Activated gamma-delta T cell (primary cell): ENCODE measurements around the gene TRIM17.

Experiments used
- DNase-seq: peaks from one replicate; lab custom pipeline; 2025; lab: John Stamatoyannopoulos, UW

TRIM17 gene

DNA sequence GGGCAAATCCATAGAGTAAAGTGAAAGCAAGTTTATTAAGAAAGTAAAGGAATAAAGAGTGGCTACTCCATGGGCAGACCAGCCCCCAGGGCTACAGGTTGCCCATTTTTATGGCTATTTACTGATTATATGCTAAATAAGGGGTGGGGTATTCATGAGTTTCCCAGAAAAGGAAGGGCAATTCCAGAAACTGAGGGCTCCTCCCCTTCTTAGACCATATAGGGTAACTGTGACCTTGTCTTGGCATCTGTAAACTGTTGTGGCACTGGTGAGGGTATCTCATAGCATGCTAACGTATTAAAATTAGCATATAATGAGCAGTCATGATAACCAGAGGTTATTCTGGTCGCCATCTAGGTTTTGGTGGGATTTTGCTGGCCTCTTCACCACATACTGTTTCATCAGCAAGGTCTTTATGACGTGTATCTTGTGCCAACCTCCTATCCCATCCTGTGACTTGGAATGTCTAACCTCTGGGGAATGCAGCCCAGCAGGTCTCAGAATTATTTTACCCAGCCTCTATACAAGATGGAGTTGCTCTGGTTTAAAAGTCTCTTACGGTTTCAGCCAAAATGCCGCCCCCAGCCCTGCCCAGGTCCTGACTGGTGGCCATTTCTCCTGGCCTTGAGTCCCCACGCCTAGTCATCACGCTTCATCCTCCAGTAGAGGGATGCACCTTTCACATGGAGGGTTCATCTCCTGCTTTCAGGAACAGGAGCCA is 982 bp upstream of the TRIM17 start:
- no peak for DNase-seq

DNA sequence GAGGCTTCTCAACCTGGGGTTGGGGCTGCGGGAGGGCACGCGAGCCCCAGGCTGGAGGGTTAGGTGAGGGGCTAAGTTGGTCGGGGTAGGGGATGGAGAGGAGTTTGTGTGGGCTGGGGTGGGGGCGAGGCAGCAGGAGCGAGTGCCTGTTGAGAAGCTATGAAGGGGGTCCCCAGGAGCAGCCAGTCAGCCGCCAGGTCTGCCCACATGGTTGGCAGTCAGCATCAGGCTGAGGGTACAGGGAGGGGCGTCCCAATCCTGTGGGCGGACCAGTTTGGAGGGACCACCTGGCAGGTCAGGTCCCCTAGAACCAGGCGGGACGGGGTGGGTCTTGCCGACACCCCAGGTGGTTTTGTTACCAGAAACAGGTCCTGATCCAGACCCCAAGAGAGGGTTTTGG is 400 bp upstream of the TRIM17 start:
- no peak for DNase-seq

DNA sequence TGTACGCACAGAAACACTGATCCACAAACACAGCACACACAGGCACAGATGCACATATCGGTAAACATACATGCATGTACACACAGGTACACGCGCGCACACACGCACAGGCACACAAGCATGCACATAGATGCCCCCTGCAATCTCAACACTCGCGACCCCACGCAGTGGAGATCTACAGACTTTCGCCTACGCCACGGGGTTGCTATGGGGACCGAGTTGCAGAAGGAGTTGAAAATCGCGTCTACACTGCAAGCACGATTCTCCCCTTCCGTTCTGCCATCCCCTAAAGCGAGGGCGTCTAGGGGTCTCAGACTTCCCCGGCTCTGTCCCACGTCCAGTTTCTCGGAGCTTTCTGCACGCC is 826 bp downstream of the TRIM17 start:
- no peak for DNase-seq

DNA sequence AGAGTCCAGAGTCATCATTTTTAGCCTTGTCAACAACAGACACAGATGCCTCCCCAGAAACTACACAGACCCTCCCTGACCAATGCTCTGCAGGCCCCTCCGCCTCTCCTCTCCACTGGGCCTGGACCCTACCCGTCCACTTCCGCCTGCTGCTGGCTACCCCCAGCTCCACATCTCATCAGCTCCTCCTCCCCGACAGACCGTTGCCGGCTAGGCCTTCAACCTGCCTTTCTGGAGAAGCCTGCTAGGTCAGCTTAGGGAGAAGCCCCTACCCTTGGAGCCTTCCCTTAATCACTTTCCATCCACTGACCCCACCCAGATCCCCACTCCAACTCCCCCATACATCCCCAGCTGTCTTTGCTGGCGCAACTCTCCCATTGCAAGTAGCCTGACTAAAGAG is 1.4 kb downstream of the TRIM17 start:
- DNase-seq = no peak

DNA sequence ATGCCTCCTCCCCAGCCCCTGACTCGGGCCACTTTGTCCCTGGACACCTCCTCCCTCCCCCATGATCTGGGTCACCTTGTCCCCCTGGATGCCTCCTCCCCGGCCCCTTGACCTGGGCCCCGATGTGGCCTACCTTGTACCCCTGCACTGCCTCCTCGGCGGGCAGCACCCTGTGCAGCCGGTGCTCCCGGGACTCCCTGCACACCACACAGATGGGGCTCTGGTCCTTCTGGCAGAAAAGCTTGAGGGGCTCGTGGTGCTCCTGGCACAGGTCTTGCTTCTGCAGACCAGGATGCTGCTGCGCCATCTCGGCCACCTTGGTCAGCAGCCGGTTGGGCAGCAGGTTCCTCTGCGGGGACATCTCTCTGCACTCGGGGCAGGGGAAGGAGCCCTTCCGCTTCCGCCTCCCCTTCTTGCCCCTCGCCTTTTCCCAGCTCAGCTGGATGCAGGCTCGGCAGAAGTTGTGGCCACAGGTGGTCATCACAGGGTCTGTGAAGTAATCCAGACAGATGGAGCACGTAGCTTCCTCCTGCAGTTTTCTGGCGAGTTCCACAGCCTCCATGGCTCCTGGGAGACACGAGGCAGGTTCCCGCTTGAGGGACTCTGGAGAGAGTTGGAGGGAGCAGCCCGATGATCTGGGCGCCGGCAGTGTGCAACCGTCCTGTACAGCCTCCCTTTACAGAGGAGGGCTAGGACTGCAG is 2.0 kb downstream of the TRIM17 start:
- no peak for DNase-seq

DNA sequence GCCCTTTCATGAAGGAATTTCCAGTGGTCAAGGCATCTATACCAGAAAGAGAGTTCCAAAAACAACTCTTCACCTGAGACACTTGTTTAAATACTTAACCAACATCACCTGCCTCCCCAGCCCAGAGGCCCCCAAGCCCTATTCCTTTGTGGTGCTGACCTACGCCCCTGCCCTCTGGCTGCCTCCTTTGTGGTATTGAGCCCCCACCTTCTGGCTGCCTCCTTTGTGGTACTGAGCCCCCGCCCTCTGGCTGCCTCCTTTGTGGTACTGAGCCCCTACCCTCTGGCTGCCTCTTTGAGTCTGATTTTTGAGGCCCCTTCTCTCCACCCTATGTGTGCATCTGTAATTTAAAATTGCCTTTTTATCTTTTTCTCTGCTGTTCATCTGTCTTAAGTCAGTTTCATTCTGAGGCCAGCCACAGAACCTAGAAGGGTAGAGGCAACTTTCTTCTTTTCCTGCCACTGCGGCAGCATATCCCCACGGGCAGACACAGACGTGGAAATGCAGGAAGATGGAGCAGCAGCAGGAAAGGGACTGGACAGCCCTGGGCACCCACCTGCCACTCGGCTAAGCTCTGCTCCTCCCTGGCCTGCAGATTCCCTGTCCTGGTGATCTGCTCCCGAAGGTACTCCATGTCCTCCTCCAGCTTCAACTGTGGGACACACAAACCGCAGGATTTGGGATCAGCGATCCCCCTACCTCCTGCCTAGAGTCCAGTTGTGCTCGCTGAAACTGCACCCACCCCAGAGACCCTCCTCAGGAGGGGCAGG is 3.2 kb downstream of the TRIM17 start:
- no peak for DNase-seq

DNA sequence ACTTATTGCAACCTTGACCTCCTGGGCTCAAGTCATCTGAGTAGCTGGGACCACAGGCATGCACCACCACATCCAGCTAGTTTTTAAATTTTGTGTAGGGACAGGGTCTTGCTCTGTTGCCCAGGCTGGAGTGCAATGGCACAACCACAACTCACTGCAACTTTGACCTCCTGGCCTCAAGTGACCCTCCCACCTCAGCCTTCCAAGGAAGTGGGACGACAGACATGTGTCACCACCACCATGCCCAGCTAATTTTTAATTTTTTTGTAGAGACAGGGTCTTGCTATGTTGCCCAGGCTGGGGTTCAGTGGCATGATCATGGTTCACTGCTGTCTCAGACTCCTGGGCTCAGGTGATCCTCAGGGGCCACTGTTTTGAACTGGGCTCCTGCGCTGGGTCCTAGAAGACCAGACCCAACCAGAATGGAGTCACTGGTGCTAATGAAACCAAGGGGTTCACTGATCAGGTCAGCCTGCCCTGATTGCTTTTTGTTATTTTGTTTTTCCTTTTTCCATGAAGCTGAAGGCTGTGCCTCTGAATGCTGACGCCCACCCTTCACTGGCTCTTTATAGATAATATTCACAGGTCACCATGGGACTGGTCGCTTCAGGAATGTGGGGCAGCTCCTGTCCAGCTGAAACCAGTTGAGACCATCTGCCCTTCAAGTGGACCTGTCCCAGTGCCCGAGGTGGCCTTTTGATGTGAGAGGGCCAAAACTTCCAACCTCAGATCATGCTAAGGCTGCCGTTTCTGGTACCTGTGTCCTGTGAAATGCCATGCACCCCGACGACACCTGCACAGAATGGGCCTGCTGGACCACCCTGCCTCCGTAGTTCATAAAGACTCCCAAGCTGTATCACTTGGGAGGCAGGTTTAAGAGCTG is 4.9 kb downstream of the TRIM17 start:
- DNase-seq = no peak

DNA sequence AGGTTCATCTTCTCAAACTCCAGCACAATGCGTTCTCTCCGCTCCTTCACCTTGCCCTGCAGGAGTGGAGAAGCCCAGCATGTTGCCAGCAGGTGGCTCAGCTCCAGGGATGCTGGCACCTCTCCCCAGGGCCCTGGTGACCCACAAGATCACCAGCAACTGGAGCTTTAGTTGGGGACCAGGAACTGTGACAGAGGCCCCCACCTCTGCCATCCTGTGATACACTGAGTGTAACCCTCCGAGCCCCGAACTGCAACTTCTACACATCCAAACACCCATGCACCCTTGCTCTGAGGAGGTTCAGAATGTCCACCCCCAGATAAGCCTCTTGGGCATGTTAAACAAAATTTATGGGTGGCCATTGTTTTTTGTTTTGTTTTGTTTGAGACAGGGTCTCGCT is 5.5 kb downstream of the TRIM17 start:
- DNase-seq = no peak

DNA sequence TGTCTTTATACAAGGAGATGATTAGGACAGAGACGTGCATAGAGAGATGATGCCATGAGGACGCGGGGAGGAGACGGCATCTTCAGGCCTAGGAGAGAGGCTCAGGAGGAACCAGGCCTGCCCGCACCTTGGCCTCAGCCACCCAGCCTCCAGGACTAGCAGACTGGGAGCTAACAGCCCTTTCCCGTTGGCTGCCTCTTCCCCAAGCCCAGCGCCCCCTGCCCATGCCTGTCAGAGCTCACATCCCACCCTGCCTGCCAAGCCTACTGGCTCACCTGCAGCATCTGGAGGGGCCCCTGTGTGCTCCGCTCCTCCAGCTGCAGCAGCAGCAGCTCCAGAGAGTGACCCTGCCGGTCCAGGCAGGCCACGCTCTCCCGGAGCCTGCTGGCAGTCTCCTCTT is 6.0 kb downstream of the TRIM17 start:
- no peak for DNase-seq

DNA sequence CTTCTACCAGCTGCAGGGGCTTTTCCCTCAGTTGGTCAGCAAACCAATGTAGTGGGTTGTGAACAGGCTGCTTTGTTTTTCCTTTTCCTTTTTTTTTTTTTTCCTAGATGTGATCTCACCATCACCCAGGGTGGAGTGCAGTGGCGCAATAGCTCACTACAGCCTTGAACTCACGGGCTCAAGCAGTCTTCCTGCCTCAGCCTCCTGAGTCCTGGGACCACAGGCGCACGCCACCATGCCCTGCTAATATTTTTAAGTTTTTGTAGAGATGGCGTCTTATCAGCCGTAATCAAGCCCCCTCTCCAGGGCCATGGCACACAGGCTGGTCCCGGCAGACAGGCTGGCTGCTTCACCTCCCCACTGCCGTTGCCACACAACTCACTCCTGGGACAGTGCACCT is 6.6 kb downstream of the TRIM17 start:
- no peak for DNase-seq

DNA sequence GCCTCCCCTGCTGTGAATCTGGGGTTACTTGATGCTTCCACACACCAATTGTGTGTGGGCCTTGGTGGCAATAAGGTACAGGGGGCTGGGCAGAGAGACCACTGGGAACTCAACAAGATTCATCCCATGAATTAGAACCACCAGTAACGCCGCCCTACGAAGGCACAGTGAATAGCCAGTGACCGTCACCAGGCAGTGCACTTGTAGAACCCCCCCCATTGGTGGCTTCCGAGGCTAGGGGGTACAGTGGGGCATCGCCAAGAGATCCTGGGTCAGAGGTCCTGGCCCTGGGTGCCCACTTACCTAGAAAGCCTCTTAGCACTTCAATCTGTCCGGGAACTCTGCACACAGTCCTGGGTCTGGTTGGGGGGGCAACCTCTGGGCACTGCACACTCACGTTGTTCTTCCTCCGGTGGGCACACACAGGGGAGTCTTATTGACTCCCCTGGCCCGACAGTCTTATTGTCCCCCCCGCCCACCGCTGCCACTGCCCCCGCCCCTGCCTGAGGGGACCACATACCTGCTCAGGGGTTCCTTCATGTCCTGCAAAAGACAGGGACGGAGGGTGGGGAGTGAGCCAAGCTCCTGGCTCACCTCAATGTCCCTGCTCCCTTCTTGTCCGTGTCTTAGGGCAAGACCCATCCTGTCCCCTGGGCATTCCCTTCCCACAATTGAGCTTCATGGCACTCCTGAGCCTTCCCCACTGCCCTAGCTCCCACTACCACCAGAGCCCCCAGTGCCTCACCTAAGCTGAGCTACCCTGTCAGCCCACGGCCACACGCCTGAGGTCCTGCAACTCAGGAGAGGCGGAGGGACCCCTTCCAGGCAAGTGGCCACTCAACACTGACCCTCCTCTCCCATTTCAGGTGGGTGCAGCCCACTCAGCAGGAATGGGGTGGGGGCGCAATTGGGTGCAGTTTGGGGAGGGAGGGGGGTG is 7.5 kb downstream of the TRIM17 start:
- DNase-seq = no peak

DNA sequence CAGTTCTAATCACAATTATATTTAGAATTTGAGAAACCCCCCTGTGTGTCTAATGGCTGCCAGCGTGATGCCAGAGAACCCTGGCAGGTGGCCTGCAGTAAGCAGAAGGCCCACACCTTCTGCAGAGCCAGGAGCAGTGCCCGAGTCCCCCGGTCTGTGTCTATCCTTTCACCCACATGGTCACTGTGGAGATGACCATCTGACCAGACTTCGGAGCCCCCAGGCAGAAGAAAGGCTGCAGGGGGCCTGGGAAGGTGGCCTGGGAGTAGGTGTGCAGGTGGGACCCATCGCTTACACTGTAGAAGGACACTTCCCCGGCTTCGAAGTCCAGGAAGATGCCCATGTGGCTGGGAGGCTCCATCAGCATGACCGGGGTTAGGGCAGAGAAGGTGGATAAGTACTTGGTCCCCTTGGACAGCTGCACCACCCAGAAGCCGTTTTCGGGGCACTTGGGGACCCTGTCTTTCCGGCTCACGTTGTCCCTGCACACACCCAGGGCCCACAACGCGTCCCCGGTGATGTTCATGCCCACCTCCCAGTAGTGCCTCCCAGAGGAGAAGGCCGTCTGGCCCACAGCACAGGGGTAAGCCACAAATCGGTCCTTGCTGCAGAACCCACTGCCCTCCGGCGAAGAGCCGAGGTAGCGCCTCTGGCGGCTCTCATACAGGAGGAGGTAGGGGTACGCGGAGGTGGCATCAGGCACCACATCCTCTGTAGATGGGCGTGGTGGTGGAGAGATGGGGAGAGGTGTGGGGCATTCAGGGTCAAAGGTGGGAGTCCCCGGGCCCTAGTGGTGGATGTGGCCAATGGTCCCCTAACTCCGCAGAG is 8.4 kb downstream of the TRIM17 start:
- no peak for DNase-seq

DNA sequence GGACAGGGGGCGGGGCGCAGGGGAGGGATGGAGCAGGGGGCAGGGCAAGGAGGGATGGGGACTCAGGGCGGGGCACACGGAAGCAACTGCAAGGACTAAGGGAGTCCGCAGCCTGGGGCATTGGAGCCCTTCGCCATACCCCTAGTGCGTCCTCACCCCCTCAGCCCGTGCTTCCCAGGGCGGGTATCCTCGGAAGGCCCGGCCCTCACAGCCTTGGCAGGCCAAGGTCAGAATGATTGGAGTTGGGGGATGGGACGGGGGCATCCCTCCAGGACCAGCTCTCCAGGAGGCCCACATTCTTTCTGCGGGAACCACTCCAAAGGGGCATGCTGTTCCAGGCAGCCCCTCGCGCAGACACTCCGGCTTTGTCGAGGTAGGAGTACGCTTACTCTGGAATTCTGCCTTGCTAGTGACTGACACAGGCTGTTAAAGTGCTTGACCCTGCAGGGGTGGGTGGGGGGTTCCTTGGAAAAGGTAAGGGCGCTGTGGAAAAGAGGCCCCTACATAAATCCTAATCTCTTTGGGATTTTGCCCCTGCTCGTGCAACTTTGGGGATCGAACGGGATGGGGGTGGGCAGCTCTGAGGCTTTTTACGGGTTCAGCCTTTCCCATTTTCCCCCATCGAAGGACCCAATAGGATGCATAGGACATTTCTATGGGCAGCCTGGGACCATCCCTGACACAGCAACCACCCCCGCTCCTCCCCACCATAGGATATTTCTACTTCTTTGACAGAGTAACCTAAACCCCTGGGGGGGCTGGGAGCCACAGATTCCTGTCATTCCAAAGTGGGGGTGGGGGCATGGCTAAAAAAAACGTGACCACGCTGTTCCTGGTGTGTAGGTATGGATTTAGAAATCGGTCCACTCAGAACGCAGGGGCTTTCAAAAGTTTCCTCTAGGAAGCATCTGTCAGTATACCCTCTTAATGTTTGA is 9.3 kb downstream of the TRIM17 start:
- DNase-seq = no peak

DNA sequence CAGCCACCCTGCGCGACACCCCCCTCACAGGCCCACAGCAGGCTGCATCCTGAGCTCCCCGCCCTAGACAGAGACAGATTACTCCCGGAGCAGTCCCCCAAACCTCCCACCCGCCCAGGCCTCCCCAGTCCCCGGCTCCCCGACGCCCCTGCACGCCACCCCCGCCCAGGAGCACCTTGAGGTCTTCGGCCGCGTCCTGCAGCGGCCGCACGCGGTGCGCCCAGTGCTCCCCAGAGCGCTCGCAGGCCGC is 10.8 kb downstream of the TRIM17 start:
- no peak for DNase-seq

DNA sequence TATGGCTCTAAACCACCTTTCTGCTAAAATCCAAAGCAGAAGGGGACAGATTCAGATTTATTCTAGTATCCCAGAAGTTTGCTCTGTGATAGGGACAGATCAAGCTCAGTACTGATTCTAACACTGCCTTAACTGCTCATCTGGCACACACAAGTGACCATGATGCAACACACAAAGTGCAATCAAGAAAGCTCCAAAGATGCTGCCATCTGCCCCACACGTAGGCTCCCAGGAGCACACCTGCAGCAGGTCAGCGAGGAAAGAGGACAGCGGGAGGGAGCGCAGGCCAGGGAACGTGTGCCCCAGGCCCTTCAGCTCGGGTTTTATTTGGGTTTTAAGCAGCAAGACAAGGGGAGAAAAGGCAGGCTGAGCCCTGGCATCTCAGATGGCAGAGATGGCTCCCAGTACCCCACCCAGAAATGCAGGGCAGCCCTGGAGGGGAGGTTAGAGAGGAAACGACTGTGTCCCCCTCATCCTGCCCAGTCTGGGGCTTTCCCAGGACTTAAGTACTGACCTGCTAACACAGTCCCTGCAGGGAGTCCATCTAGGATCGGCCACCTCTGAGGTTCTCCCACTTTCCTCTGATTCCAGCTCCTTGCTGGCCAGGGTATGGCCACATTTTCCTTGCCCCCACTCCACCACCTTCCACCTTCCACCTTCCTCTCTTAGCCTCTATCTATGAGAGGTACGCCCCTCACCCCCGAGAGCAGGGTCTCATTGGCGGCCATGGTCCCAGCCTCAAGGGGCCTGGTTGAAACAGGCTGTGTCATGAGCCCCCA is 11.3 kb downstream of the TRIM17 start:
- DNase-seq = no peak

DNA sequence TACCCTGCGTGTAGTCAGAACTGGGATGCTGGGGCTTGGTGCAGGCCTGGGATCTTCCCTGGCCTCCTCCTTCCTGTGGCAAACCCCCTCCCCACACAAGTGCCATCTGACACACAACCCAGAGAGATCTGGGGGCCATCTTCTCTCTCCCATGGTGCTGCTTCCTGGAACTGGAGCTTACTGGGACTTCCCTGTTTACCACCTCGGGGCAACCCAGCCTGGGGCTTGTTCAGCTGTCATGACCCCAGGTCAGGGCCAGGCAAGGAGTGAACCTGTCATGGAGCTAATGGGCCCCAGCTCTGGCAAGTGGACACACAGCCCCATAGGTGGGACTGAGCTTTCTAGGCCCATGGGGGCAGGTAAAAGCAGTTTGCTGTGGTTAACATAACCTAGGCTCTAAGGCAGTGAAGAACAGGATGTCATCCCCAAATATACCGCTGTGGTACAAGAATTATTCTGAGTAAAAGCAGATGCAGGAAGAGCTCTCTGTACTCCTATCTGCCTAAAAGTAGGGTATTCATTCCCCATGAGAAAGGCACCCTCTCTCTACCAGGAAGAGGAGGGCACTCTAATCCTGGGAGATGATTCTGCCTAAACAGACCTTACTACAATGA is 12.4 kb downstream of the TRIM17 start:
- no peak for DNase-seq

DNA sequence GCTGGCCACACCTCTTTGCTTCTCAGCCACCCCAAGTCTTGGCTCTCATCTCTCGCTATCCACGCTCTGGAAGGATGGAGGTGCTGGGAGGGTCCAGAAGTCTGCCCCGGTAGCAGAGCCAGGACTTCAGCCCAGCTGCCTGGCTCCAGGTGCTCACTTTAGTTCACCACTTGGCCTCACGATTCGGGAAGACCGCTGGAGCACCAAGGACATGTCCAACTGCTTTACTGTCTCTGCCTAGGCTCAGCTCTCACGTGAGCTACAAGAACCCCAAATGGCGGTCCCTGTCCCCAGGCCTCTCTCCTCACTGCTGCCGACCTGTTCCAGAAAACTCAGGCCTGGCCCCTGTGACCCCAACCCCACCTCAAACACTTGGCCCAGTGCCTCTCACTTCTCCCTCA is 13.4 kb downstream of the TRIM17 start:
- DNase-seq = no peak

DNA sequence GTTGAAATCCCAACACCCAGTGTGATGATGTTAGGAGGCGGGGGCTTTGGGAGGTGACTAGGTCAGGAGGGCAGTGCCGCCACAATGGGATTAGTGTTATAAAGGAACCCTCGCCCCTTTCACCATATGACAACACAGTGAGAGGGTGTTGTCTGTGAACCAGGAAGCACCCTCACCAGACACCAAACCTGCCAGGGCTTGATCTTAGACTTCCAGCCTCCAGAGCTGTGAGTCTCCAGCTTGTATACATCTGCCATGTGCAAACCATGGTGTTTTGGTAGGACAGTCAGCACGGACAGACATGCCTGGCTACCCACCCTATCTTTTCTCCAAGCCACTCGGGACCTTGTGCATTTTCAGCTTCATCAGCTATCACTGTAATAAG is 14.0 kb downstream of the TRIM17 start:
- DNase-seq = no peak
